HG03520 (cell line): ENCODE results near the gene PRSS56.
"Not testable (repeated sequence)": the region's sequence is repeated elsewhere in the genome, so short reads cannot be mapped to it uniquely, and the experiment has no call there.

Experiments
- ATAC-seq: cut with Tn5 transposase; IDR thresholded peaks from one replicate; pipeline ENCODE4 v1.9.1; 2021; ENCODE audit warnings: mild to moderate bottlenecking, moderate library complexity; ENCODE audit not compliant: unreplicated experiment

The PRSS56 gene

DNA sequence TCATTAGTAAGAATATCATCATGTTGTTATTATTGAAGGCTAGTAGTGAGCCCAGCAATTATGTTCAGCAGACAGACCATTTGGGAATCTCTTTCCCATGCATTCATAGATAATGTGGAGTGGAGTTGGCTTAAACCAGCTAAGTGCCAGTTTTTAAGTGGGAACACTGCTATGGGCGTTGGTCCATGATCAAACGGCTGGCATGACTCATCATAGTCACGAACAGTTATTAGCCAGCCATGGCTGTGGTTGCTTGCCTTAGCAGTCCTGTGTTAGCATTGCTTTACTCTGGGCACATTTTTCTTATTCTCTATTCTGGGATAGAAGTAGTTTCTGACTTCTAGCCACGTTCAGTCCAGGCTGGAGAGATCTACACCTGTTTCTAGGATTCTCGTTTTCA, 48.0 kb downstream of the PRSS56 start:
- no peak for ATAC-seq

DNA sequence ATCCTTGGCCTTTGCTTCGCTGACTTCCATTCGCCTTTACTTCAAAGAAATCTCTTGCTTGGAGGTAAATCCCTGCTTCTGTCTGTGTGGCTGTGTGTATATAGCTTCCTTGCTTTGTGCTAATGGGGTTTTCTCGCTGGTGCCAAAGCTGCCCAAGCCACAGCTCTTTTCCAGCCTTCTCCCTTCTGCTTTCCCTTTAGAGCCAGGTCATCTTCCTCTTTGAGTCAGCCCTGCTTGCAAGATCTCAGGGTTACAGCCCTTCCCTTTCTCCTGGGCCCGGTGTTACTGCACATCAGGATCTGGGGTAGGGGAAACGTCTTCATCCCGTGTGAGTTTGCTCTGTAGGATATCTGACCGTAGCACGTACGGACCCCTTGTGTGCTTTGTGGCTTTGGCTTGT, 49.4 kb downstream of the PRSS56 start:
- ATAC-seq, result no peak

DNA sequence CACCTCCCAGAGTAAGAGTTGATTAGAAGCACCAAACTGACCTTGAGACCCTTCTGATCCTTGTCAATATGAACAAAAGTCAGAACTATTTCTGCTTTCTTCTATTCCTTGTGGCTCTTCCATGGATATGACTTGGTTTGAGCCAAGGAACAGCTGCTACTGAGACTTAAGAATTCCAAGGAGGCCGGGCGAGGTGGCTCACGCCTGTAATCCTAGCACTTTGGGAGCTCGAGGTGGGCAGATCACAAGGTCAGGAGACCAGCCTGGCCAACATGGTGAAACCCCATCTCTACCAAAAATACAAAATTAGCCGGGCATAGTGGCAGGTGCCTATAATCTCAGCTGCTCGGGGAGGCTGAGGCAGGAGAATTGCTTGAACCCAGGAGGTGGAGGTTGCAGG, 50.3 kb downstream of the PRSS56 start:
- not testable (repeated sequence) for ATAC-seq

DNA sequence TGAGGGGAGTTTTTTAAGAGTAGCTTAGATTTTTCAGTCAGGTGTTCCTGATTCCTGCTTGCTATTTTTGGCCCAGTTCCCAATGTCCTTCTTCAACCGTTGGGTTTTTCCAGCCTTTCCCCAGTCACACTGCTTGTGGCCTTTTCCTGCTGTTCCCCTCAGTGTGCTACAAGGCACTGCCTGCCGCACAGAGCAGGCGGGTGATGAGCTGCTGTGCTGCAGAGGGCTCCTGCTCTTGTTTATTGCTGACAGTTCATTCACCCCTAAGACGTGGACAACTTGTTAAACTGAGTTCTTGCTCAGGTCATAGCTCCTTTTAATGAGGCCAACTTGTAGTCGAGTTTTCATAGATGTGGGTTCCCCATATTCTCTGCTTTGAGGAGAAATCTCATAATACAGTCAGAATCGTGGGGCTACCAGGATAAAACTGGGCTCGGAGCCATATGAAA, 50.9 kb downstream of the PRSS56 start:
- no peak for ATAC-seq

DNA sequence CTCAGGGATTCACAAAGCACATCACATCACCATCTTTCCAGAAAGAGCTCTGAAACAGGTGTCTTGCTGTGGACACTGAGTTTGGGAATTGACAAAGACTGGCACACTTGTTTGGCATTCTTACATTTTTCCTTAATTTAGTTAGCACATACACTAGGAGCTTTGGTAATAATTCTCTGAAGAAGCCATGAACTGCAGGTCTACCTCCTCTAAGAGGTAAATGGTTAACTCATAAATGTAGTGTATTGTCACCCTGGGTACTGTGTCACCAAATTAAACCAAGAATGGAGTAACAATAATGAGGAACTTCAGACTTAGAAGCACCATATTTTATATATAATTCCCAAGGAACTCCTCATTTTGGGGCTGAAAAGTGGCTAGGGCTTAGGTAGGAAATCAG, 52.9 kb downstream of the PRSS56 start:
- no peak for ATAC-seq

DNA sequence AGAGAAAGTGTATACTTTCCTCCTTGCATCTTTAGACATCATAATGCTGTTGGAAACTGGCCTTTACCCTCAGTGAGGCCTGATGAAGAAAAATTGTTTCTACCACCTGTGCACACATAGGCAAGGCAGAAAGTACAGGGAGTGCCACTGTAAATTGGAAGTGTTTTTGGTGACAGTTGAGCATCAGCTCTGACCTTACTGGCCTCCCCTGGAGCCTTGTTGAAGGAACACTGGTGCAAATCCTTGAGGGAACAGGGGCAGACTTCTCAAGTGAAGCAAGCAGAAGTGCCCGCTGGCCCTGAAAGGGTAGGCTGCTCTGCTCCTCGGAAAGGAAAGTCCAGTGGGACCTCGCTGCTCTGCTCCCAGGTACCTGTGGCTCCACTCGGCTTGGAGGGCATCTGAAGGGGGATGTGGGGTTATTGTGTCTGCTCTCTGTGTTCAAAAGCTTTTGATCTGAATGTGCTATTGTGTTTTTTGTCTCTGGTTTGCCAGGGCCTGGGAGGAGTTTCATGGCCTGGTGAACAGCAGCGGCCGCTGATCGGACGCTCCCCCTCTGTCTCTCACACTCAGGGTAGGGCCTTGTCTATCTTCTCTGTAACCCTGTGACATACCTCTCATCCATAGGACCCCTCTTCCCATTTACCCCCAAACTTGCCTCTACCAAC, 53.7 kb downstream of the PRSS56 start:
- no peak for ATAC-seq

DNA sequence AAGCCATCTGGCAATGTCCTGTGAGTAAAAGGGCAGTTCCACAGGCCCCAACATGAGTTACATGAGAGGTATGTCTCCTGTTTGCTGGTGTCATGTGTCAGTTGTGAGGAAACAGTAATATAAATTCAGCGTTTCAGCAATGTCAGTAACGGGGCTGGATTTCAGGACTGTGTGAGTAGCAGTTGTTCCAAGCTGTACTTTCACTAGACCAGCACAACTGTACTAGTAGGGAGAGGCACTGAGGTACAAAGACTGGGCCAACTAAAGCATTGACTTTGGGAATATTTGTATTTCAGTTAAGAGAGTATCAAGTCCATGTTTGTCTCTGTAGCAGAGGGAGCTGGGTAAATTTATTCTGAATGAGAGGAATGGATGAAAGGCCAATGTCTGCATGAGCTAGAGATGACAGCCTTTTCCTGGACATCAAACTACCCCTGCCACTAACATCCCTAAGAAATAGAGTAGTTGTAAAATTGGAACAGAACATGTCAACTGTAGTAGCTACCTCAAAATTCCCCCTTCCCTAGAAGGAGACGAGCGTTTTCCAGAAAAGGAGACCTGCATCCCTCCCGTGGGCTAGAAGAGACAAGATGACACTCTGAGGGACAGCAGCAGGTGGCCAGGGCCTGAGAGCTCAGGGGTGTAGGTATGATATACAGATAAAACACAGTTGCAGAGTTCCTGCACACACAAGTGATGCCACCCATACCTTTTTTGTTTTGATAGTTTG, 54.7 kb downstream of the PRSS56 start:
- no peak for ATAC-seq
